Gastroesophageal sphincter (tissue), 3 donors: Measurements from ENCODE around the gene MYO1F.

Source experiments
- EP300 ChIP-seq: sonication (generic); formaldehyde crosslinking; IDR thresholded peaks from one replicate; pipeline ENCODE4 v1.6.1; 2017; ENCODE audit warnings: antibody characterized with exemption, mild to moderate bottlenecking
- POLR2A ChIP-seq, 2 donors: fragments of 450-650 bp; IDR thresholded peaks; one replicate each; pipeline ENCODE4 v1.6.1; 2017; ENCODE audit warnings: antibody characterized with exemption in 2 of 2, mild to moderate bottlenecking in 2 of 2, moderate library complexity in 1 of 2
- TF ChIP-seq, protein P1 (sequence below), 4 experiments: fragments of 200-600 bp in 2 of 4; fragments of 450-650 bp in 2 of 4; sonication (generic) in 1 of 4; IDR thresholded peaks; one replicate each; pipeline ENCODE4 v1.5.1; 2017 to 2019; ENCODE audit warnings: antibody characterized with exemption in 4 of 4, mild to moderate bottlenecking in 2 of 4, moderate library complexity in 2 of 4

- TF ChIP-seq, protein P1, sequence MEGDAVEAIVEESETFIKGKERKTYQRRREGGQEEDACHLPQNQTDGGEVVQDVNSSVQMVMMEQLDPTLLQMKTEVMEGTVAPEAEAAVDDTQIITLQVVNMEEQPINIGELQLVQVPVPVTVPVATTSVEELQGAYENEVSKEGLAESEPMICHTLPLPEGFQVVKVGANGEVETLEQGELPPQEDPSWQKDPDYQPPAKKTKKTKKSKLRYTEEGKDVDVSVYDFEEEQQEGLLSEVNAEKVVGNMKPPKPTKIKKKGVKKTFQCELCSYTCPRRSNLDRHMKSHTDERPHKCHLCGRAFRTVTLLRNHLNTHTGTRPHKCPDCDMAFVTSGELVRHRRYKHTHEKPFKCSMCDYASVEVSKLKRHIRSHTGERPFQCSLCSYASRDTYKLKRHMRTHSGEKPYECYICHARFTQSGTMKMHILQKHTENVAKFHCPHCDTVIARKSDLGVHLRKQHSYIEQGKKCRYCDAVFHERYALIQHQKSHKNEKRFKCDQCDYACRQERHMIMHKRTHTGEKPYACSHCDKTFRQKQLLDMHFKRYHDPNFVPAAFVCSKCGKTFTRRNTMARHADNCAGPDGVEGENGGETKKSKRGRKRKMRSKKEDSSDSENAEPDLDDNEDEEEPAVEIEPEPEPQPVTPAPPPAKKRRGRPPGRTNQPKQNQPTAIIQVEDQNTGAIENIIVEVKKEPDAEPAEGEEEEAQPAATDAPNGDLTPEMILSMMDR (IDR thresholded peaks at IDR 0.05) = no peak
- TF ChIP-seq POLR2A (IDR thresholded peaks at IDR 0.05) = no peak
- TF ChIP-seq EP300 = no peak
These were observed 57.9 kb downstream of the MYO1F start for GRCh38 chr19:8519388-8519787.
